ENCODE measurements around the gene TPCN1.

TPCN1 gene

DNA sequence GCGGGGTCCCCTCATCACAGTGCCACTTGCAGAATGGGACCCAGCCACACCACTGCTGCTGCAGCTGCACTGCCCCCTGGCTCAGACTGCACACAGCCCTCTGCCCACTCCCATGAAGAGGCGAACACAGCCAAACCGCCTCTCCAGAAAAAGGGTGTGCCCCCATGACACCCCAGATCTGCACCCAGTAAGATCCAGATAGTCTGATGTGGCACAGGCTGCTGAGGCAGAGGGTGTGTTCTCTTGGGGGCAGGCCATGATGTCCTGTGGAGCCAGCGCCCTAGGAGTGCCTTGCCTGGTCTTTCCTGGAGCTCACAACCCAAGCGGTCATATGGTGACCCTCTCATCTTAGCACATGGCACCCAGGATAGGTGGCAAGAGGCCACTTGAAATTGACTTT is 69.2 kb downstream of the TPCN1 start:
- no peak for DNase-seq

DNA sequence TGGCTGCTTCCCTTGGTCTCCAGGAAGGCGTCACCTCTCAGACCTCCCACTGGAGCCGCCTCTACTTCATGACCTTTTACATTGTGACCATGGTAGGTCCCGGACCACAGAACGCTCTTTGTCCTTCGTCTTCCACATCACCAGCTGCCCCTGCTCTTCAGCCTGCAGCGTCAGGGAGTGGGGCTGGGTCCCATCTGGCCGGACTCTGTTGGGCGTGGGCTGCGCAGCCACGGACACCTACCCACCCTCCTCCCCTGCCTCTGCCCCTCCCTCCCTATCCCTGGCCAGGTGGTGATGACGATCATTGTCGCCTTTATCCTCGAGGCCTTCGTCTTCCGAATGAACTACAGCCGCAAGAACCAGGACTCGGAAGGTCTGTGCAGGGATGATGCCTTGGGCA is 70.3 kb downstream of the TPCN1 start:
- DNase-seq, result no peak

DNA sequence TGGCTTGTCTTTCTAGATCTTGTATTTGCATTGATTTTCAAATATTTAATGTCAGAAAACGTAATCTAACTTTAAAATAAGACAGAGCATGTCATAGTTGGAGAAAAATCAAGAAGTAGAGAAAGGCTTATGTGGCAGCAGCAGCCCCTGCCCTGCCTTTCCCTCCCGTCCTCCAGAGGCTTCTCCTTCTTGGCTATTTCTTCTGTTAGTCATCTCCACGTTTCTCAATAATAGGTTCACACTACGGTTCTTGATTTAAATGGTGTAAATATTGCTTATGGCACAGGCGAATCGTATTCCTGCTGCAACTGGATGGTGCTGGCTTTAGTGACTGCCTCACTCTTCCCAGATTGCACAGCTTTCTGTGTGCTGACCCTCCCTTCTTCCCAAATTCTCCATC is 70.8 kb downstream of the TPCN1 start:
- peak; percentile 59 for DNase-seq

DNA sequence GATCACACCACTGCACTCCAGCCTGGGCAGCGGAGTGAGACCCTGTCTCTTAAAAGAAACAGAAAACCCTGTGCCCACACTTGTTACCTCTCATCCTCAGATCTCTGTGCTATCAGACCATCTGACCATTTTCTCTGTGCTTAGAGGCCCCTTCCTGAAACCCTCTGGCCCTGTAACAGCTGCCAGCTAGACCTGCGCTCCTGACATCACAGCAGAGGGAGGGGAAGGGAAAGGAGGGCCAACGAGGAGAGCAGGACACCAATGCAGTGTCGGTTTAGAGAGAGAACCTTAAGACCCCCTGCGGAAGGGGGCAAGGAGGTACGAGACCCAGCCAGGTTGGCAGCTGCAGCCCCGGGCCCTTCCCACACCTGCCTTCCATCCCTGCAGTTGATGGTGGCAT is 71.3 kb downstream of the TPCN1 start:
- DNase-seq, result no peak

DNA sequence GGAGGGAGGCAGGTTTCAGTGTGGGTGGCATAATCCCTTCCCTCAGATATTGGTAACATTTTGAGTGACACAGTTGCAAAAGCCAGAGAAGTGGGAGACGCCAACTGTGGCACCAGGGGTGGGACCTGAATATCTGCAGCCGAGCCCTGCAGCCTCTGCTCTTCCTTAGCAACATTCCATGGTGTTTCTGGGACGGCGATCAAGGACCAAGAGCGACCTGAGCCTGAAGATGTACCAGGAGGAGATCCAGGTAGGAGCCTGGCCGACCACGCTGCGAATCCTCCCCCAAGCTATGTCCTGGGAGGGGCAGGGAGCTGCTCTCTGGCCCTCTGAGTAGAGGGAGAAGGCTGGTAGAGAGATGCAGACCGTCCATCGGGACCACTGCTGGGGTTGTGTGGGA is 71.8 kb downstream of the TPCN1 start:
- DNase-seq, result no peak

DNA sequence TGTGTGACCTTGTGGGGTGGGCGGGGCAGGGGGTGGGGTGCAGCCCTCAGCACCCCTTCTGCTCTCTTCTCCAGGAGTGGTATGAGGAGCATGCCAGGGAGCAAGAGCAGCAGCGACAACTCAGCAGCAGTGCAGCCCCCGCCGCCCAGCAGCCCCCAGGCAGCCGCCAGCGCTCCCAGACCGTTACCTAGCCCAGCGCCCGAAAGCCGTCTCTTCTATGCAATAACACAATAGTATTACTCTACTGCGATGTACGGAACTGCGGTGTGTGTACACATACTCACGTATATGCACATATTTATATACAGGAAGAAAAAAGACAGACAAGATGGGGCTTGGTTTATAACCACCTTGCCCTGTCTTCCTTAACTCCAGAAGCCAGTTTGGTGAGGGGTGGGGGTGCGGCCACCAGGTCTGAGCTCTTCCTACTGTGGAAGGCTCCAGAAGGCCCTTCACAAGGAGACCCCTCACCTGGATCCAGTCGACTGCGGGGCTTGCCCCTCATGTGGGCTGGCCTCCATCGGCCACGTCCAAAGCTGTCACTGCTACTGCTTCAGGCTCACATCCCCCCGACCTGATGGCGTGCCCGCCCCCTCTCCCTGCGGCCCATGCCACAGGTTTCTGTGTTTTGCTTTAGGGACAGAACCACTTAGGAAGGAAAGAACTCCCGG is 74.8 kb downstream of the TPCN1 start:
- no peak for DNase-seq

DNA sequence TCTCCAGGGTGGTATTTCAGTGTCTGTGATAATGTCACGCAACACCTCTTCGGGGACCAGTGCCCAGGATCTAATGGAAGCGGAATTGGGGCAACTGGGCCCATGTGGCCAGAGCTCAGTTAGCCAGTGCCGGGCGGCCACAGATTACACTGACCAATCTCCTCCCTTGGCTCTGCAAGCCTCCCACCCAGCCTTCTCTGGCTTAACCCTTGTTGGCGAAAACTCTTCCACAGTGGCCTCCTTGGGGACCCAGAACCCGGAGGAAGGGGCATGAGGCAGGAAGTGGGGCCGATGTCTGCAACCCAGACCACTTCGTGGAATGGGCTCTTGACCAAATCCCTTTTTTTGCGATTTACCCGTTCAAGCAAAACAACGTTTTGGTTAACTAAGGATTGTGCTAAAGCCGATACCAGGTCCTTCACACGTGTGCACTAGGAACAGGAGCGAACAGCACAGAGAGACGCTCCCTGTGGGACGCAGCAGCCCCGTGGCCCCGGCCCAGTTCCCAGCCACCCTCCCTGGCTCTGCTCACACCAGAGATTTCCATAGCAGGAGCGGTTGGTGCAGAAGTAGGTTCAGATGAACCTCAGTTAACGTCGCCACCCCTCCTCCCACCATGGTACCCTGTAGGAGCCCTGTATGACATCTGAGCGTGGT is 75.4 kb downstream of the TPCN1 start:
- no peak for DNase-seq

DNA sequence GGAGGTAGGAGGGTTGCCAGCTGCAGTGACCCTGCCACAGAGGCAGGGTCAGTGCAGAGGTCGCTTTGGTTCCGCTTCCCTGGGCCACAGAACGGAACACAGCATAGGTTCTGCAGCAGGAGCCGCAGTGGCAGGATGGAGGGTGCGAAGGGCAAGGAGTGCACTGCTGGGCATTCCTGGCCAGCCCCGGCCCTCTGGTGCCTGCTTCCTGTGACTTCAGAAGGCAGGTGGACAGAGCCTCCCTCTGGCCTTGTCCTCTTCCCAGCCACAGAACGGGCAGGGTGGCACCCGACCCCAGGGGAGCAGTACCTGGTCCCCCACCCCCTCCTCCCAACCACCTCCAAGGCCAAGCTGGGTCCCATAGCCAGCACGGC is 75.9 kb downstream of the TPCN1 start:
- no peak for DNase-seq

DNA sequence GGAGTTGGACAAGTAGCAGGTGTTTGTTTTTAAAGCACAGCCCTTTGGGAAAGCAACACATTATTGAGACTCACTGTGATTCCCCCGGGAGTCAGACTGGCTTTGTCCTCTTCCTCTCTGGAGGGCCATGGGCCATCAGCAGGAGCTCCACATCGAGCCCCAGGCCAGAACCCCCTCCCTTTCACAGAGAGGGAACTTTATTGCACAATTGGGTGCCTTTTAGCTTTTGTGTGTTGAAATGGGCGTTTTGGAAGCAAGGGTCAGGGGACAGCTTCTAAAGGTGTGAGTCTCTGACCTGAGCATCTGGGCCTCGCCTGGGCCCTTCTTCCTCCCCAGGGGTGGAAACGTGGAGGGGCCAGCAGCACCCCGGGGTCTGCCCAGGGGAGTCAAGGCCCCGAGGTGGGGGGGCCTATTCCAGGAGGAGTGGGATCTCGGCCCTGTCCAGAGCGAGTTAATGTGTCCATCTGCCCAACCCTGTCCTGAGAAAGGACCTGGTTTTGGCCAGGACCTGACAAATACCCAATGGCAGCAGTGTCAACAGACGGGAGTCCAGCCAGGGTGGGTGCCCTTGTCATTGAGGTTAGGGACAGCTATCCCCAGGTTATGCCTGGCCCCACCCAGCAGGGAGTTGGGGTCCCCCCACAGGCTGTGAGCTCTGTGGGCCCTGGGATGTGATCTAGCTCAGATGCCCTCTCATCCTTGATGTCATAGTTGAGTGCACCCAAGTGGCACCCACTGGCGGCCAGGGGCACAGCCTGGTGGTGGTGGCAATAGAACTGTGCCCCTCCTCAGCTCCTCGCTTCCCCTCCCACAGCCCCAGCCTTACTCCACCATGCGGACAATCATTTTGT is 76.6 kb downstream of the TPCN1 start:
- no peak for DNase-seq

DNA sequence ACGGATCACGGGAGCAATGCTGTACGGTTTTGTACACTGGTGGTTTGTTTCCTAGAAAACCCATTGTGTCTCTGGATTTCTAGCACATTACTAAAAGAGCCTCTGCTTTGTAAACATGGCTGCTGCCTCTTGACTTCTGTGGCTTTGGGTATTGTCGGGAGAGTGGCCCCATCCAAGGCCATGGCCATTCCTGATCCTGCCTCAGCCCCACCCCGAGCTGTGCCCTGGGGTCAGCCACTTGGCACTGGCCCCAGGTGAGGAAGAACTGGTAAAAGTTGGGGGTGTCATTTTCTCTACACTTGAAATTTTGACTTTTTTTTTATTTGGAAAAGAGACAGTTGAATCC is 77.2 kb downstream of the TPCN1 start:
- DNase-seq, result no peak

DNA sequence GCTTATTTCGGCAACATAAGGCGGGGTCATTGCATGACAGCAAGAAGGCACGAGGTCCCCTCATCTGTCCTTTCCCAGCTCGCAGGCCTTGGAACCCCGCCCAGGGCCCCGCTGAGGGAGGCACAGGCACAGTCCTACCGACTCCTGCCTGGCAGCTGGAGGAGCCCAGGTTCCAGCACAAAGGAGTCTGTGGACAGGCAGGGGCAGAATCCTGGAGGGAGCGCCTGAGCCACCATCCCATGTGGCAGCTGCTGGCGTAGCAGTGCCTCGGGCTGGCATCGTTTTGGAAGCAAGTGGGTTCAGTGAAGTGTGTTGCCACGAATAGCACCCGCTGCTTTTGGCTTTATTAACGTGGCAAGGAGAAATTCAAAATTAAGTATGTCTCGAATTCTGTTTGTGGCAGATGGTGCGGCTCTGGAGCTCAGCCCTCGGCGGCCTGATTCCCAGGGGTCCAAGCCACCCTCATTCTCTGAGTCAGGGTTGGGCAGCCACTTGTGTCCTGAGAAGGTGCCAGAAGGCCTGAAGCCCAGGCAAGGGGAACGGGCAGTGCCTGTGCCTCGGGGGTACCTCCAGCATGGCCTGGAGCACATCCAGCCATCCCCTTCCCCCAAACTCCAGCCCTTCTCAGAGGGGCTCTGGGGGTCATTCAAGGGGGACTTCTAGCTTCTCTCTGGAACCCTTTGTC is 77.7 kb downstream of the TPCN1 start:
- DNase-seq, result no peak

DNA sequence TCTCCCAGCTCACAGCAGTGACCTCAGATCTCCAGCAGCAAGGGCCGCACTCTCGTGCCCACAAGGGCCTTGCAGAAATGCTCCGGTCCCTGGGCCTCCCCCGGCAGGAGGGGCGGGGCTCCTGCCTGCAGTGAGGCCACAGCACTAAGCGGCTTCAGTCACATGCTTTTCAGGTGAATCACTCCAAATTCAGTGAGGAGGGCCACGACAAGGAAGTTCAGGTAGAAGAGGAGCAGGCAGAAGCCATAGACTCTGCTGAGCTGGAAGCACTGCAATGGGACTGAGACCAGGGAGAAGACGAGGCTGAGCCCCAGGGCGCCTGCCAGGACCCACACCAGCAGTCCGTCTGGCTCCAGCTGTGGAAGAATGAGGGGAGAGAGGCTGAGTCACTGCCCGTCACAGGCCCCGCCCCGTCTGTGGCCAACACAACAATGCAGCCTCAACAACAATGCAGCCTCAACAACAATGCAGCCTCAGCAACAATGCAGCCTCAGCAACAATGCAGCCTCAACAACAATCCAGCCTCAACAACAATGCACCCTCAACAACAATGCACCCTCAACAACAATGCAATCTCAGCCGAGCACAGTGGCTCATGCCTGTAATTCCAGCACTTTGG is 78.5 kb downstream of the TPCN1 start:
- DNase-seq, result peak; percentile 78

DNA sequence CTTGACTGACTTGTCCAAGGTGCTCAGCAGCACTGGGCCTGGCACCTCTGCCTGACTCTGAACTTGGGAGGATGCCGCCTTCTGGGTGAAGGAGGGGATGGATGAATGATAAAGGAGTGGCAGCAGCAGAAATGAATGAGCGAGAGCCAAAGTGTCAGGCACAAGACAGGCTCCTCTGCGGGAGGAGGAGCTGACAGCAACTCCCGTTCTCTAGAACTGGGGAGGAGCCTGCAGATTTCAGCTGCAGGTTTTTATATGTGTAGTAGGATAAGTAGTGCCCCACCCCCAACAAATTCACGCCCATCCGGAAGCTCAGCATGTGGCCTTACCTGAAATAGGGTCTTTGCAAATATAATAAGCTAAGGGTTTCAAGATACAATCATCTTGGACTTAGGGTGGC is 80.5 kb downstream of the TPCN1 start:
- no peak for DNase-seq

DNA sequence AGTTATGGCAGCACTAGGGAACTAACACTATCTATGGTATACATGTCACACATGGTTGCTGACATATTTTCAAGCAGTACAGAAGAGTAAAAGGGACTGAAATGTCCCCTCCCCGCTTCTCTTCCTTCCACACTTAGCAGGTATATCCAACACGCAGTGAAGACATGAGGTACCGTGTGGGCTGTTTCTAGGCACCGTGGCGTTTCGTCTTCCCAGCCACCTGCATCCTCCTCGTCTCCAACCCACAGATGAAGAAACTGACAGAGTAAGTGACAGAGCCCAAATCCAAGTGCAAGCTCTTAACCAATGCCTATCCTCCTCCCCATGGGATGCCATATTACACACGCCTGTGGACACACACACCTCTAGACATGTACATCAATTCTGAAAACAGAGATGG is 81.2 kb downstream of the TPCN1 start:
- no peak for DNase-seq

DNA sequence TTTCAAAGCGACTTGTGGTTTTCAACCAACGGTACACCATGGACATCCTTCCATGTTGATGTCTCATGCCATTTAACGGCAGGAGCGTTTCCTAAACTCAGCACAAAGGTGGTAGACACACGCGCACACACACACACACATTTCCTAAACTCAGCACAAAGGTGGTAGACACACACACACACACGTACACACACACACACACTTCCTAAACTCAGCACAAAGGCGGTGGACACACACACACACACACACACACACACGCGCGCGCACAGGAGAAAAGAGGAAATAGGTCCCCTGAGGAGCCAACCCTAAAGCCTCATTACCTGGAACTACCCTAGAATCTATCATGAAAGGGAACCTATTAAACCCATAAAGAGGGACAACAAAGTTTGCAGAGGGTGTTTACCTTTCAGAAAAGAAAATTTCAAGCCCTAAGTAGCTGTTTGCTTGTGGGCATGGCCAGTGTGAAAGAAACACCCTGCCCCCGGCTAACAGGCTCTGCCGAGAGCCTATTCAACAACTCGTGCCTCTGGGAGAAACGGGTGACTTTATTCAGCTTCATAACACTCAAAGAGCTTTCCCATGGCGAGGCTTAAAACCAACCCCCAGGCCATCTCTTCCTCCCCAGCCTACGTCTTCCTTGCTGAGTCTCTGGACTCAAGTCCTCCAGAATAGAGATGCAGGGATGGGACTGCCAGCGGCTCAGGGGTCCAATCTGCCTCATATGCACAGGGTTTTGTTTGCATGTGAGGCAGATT is 81.8 kb downstream of the TPCN1 start:
- no peak for DNase-seq

DNA sequence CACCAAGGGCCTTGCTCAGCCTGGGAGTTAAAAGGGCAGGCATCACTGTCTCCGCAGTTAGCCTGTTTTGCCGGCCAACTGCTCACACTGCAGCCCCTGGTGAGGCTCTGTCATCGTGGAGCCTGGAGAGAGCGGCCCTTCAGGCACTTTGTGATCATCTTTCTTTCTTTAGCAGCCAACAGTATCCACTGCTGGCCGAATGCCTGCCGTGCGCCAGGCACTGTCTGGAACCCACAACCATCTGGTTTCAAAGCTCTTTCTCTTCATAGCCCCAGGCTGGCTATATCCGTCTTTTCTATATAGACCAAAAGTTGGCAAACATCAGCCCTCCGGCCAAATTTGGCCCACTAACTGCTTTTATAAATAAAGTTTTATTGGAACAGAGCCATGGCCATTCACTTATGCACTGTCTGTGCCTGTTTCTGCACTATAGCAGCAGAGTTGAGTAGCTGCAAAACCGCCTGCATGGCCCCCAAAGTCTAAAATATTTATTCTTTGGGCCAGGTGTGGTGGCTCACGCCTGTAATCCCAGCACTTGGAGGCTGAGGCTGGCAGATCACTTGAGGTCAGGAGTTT is 84.1 kb downstream of the TPCN1 start:
- DNase-seq, result no peak

DNA sequence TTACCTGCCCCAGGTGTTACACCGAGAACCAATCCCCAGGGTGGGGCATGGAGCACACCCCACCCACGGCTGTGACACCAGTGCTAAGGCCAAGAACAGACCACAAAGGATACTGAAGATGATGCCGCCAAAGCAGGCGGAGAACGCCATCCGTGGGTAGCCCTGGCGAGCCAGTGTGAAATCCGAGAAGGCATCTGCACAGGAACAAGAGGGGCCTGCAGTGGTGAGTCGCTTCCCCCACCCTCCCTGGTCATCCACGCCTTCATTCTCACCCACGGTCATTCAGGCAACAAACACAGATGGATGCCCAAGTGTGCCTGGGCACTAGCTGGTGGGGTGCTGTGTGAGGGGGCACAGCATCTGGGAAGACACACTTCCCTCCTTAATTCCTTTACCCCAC is 85.1 kb downstream of the TPCN1 start:
- no peak for DNase-seq

DNA sequence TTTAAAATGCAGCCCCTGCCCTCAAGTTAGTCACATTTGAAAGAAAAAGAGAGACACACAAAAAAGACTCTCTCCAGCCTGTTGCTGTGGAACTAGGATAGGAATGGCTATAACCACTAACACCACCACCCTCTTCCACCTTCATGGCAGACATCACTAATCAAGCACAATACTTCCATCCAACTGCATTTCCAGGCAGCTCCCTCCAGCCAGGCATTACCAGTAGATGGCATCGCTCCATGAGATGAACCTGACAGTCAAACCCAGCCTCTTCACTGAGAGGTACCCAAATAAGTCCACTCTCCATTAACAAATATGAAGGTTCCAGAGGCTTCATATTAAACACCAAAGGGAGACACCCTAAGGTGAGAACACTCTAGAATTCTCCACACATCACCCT is 89.2 kb downstream of the TPCN1 start:
- DNase-seq, result peak; percentile 18

DNA sequence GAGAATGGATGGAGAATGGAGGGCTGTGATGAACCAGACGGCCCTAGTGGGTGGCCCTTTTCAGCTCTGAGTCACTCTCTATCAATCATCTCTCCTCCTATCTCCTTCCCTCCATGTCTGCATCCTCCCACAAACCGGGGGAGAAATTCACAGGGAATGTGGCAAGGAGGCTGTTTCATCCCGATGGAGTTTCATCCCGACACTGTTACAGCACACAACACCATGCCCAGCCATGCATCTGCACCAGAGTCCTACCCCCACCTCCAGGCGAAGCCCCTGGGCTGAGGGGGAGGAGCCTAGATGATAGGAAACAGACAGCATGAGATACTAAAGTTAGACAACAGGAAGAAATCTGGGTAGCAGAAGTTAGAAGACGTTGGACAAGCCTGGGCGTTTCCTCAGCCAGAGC is 92.9 kb downstream of the TPCN1 start:
- DNase-seq, result peak; percentile 79

DNA sequence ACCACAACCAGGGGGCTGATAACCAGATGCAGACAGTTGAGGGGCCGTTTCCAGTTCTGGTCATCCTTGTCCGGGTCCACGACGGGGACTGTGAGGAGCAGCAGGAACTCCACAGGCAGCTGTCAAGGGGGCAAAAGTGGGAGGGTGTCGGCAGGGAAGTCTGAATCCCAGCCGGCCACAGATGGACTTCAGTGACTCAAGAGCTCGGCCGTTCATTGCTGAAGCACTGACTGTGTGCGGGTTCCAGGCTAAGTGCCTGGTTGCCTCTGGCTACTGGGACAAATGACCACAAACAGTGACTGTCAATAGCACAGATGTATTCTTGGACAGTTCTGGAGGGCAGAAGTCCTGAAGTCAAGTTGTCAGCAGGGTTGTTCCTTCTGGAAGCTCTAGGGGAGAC is 94.1 kb downstream of the TPCN1 start:
- no peak for DNase-seq

DNA sequence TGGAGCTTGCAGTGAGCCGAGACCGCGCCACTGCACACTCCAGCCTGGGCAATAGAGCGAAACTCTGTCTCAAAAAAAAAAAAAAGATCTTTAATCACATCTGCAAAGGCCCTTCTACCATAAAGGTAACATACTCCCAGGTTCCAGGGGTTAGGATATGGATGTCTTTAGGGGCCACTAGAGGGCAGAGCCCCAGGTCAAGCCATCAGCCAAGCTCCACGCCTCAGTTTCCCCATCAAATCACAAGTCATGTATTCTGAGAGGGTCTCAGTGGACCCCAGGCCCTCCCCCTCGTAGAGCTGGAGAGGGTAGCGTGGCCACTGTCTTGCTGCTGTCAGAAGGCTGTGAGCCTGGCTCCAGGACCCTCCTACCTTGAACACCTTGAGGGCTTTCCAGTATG is 94.9 kb downstream of the TPCN1 start:
- DNase-seq, result no peak

DNA sequence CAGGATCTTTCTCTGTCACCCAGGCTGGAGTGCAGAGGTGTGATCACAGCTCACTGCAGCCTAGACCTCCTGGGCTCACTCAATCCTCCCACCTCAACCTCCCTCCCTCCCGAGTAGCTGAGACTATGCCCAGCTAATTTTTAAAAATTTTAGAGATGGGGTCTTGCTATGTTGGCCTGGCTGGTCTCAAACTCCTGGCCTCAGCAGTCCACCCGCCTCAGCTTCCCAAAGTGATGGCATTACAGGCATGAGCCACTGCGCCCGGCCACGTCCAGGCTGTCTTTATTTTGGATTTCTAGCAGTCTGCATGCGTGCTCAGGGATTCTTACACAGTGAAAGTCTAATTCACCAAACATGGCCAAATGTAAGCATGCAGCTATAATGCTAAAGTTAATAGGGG is 95.9 kb downstream of the TPCN1 start:
- DNase-seq, result no peak

All from fibroblast of skin of right biceps (primary cell).